ENCODE data around the gene EFCAB8. TPM values are rescaled to one million over a fixed set of nuclear protein-coding genes. Genes with fewer than 3 reads are reported as not detected.
A peak's percentile ranks its signal among the peaks of the same experiment; 100 is the strongest.

EFCAB8 gene
- total RNA-seq, 1 experiment from 2014 or later: not detected

DNA sequence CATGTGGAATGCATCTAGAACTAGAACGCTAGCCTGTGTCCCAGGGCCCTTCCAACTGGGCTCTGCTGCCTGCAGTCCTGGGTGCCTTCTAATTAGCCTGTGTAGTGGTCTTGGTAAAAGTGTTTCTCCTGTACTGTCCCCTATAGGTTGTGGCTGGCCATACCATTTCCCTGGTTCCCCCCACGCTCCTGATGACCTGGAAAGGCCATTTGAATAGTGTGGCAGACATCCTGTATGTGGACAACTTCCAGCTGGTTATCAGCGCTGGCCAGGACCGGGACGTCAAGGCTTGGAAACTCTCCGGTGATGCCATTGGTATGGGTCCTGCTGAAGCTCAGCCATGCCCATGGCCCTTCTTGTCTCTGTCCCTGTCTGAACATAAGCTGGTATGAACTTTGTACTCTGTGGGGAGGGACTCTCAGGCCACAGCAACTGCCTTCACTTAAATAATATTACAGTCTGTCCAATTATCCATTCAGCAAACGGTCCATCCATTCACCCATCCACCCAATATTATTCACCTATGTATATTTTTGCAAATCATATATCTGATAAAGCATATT, 84.8 kb downstream of the EFCAB8 start:
- H3K4me2 ChIP-seq (ENCODE audit: low read length): no peak overlapping the region
- H3K27me3 ChIP-seq (ENCODE audit: low read length): peaks cover 36% of the 10 kb centered on the region
- H3K4me1 ChIP-seq (ENCODE audit: insufficient read depth, low read length): no peaks in the 10 kb centered on the region
- H3K4me3 ChIP-seq (ENCODE audit: low read length): no peak overlapping the region
- ATAC-seq (no peak), DNase-seq (no peak)
- CTCF ChIA-PET: no interaction called here
- no peaks in the 10 kb centered on the region for H3K9me2 ChIP-seq (replicated peaks; ENCODE audit: low read length)
- POLR2A ChIA-PET (ENCODE audit: unreplicated experiment): no interaction called here
- H3K79me2 ChIP-seq (ENCODE audit: low read length): no peaks in the 10 kb centered on the region
- no peak overlapping the region for H3K9ac ChIP-seq (ENCODE audit: low read length)
- no peaks in the 10 kb centered on the region for H3K36me3 ChIP-seq (ENCODE audit: low read depth, low read length)
- H3K9me3 ChIP-seq (ENCODE audit: low read length): no peaks in the 10 kb centered on the region
- no peaks in the 10 kb centered on the region for H3F3A ChIP-seq (ENCODE audit: low read length, unreplicated experiment)
- TF ChIP-seq, protein P1, sequence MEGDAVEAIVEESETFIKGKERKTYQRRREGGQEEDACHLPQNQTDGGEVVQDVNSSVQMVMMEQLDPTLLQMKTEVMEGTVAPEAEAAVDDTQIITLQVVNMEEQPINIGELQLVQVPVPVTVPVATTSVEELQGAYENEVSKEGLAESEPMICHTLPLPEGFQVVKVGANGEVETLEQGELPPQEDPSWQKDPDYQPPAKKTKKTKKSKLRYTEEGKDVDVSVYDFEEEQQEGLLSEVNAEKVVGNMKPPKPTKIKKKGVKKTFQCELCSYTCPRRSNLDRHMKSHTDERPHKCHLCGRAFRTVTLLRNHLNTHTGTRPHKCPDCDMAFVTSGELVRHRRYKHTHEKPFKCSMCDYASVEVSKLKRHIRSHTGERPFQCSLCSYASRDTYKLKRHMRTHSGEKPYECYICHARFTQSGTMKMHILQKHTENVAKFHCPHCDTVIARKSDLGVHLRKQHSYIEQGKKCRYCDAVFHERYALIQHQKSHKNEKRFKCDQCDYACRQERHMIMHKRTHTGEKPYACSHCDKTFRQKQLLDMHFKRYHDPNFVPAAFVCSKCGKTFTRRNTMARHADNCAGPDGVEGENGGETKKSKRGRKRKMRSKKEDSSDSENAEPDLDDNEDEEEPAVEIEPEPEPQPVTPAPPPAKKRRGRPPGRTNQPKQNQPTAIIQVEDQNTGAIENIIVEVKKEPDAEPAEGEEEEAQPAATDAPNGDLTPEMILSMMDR (conservative IDR thresholded peaks at IDR 0.05; ENCODE audit: low read depth, low read length): no peak
- TF ChIP-seq EZH2 (IDR thresholded peaks at IDR 0.05; ENCODE audit: low read length, unreplicated experiment) (no peak), EZH2phosphoT487 (IDR thresholded peaks at IDR 0.05; ENCODE audit: borderline replicate concordance, low read length) (no peak)
- intact Hi-C loops (cut with micrococcal nuclease): no loop called here
- no TSS peak for BruUV-seq (replicated peaks)
- no peak overlapping the region for H2AFZ ChIP-seq (ENCODE audit: low read length)
- H3K27ac ChIP-seq (ENCODE audit: low read length): no peak overlapping the region
- no peaks in the 10 kb centered on the region for H4K20me1 ChIP-seq (ENCODE audit: low read length)

DNA sequence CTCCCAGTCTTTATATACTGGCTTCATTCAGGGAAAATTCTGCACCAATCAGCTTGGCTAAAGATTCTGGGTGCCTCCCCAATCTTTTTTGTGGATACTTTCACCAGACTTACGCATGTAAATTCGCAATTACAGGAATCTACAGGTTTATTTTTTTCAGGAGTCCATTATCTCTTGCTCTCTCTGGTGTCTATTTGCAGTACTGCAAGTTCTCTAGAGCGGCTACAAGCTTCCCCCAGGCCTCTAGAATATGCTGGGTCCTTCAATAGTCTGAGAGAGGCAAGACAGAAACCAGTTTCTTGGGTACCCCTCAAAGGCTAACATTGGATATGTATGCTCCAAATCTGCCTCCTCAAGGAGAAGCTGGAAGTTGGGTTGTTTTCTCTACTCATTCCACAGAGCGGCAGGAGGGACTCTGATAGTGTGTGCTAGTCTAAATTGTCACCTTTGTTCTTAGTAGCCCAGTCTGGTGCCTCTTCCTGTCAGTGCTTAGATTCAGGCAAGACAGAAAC, 87.0 kb downstream of the EFCAB8 start:
- CTCF ChIA-PET: interaction anchor here (0.7 to 2.8 kb wide), 2 partner anchors 44 to 515 kb away, joined by 3 to 13 read pairs; no protein-coding TSS in a partner anchor
- peak; percentile 64 for ATAC-seq
- intact Hi-C loops (cut with micrococcal nuclease): loop anchor here (1.0 kb wide), 2 partner anchors 43 to 155 kb away; no protein-coding TSS in a partner anchor

More for the DNA sequence above, 87.0 kb downstream of the EFCAB8 start:
- H3F3A ChIP-seq (ENCODE audit: low read length, unreplicated experiment): no peaks in the 10 kb centered on the region
- TF ChIP-seq, protein P1 (conservative IDR thresholded peaks at IDR 0.05; ENCODE audit: low read depth, low read length): peak; percentile 70
- TF ChIP-seq EZH2 (IDR thresholded peaks at IDR 0.05; ENCODE audit: low read length, unreplicated experiment): no peak
- H3K79me2 ChIP-seq (ENCODE audit: low read length): no peaks in the 10 kb centered on the region
- BruUV-seq (replicated peaks): no TSS peak
- no peaks in the 10 kb centered on the region for H3K9me3 ChIP-seq (ENCODE audit: low read length)
- DNase-seq: peak; percentile 51
- H3K4me3 ChIP-seq (ENCODE audit: low read length): no peak overlapping the region
- no peaks in the 10 kb centered on the region for H3K9me2 ChIP-seq (replicated peaks; ENCODE audit: low read length)
- H3K27me3 ChIP-seq (ENCODE audit: low read length): peaks cover 50% of the 10 kb centered on the region
- no peak overlapping the region for H3K4me2 ChIP-seq (ENCODE audit: low read length)
- no peak overlapping the region for H3K9ac ChIP-seq (ENCODE audit: low read length)
- H4K20me1 ChIP-seq (ENCODE audit: low read length): no peaks in the 10 kb centered on the region
- no peak overlapping the region for H3K27ac ChIP-seq (ENCODE audit: low read length)
- H2AFZ ChIP-seq (ENCODE audit: low read length): 0 out of 2 replicates have a peak overlapping the region, but pooled peaks have one; percentile 16
- POLR2A ChIA-PET (ENCODE audit: unreplicated experiment): no interaction called here
- no peaks in the 10 kb centered on the region for H3K36me3 ChIP-seq (ENCODE audit: low read depth, low read length)
- no peaks in the 10 kb centered on the region for H3K4me1 ChIP-seq (ENCODE audit: insufficient read depth, low read length)
